HG02642 (cell line): ENCODE data around the gene WFIKKN1.
"Not testable (repeated sequence)": the region's sequence is repeated elsewhere in the genome, so short reads cannot be mapped to it uniquely, and the experiment has no call there.

Source experiments
- ATAC-seq: cut with Tn5 transposase; IDR thresholded peaks from one replicate; pipeline ENCODE4 v1.9.1; 2021; ENCODE audit warnings: mild to moderate bottlenecking; ENCODE audit not compliant: unreplicated experiment, poor library complexity

WFIKKN1 gene

DNA sequence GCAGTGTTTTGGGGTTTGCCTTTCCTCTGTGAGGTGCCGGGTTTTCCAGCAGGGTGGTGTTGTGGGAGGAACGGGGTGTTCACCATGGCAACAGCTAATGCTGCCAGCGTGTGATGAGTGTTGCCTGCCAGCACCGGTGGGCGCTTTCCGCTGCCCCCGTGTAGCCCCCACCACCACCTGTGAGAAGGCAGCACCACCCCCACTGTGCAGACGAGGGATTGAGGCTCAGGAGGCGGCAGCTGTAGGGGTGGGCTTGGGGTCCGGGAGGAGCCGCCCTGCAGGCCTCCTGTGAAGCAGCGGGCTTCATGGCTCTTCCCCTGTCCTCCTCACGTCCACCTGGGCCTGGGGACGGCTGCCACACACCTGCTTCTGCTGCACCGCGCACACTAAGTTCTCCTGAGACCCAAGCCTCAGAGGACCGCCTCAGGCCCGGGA lies 35.7 kb upstream of the WFIKKN1 start:
- no peak for ATAC-seq

DNA sequence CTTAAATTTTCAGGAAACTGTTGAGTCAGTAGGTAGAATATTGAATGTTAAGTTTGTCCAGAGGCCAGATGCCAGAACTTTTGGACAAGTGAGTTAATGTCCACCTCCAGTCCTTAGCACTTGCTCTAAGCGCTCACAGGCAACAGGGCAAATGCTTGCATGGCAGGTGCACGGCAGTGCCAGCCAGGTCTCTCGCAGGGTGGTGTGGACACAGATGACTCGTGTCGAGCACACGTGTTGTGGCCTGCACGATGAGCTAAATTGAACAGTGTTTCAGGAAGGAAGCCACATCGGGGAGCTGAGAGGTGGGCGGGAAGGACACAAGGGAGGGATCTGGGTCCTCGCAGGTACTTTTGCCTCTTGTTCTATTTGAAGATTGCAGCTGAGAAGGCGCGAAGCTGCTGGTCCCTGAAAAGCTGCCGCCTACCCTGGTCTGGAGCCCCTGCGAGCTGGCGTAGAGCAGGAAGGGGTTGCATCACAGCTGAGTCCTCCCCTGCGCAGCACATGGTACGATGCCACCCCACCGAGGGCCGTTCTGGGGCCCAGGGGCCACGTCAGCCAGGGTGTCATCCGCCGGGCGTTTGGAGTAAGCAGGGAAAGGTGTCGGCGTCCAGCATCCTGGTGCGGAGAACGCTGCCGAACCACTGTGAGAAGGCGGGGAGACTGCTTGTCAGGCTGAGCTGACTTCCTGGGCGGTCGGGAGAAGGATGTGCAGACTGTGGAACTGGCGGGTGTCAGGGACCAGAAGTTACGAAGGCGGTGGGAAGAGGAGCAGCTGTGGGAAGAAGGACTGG lies 34.6 kb upstream of the WFIKKN1 start:
- no peak for ATAC-seq

DNA sequence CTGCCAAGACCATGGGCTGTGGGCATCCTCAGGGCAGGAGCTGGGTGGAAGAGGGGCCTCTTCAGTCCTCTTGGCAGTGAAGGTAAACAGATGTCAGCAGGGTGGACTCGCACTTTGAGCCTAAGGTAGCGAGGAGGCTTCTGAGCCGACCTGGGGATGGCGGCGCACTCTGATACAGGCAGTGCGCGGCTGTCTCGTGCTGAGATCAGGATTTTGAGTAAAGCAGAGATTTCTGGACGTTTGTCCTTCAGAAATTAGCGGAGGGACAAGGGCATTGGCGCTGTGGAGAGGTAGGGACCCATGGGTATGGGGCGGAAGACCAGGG lies 34.1 kb upstream of the WFIKKN1 start:
- ATAC-seq, result no peak

DNA sequence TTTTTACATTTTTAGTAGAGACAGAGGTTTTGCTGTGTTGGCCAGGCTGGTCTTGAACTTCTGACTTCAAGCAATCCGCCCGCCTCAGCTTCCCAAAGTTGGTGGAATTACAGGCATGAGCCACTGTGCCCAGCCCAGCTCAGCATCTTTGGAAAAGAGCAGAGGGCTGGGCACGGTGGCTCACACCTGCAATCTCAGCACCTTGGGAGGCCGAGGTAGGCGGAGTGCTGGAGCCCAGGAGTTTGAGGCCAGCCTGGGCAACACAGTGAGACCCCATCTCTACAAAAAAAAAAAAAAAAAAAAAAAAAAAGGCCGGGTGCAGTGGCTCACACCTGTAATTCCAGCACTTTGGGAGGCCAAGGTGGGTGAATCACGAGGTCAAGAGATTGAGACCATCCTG lies 33.1 kb upstream of the WFIKKN1 start:
- not testable (repeated sequence) for ATAC-seq

DNA sequence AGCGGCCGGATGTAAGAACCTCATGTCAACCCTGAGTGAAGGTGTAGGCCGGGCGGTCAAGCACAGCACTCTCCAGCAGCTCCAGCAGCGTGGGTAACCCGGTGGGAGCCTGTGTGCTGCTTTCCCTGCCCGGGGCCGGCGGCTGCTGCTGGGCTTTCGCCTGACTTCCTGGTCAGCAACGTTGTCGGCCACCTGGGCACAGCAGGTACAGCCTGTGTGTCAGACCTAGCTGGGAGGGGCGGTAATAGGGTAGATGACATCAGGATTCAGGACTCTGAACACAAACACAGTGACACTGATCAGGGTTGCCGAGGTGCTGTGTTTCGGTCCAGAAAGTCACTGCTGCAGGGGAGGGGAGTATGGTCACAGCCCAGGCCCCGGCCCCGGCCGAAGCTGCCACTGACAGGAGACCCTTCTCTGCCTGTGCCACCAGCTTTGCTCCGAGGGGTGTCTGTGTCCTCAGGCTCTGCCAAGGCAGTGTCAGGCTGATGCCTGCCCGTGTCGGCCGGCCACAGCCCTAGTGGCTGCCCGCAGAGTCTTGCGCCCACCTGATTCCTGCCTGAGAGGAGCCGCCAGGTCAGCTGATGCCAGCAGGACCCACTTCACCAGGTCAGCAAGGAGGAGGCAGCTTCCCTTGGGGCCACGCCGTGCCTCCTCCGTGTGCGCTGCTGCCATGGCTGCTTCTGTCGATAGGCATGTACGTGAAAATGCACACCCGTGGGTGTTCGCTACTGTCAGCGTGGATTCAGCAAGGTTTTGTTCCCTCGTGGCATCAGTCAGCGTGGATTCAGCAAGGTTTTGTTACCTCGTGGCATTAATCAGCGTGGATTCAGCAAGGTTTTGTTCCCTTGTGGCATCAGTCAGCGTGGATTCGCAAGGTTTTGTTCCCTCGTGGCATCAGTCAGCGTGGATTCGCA lies 31.7 kb upstream of the WFIKKN1 start:
- ATAC-seq, result no peak

DNA sequence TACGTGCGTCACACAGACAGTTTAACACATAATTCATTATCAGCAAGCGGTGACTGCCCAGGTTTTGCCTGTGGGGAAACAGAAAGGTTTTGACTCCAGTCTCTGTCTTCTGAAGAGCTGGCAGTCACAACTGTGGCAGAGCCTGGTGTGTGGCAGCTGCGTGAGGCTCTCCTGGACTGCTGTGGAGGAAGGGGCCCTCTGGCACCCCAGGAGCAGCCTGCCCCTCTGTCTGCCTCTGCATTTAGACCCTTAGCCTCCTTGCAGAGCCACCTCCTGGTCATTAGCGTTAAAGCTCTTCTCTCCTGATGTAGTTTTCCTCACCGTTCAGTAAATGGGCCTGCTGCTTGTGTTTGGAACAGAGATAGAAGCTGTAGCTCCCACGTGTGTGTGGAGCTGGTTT lies 30.0 kb upstream of the WFIKKN1 start:
- ATAC-seq, result no peak

DNA sequence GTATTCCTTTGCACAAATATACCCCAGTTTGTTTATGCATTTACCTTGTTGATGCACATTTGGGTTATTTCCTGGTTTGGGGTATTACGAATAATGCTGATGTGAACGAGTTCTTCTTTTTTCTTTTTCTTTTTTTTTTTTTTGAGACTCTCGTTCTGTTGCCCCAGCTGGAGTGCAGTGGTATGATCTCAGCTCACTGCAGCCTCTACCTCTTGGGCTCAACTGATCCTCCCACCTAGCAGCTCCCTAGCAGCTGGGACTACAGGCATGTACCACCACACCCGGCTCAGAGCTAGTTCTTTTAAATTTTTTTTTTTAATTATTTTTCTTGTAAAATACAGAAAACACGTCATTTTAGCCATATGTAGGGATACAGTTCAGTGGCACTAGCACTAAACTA lies 26.9 kb upstream of the WFIKKN1 start:
- ATAC-seq, result no peak

DNA sequence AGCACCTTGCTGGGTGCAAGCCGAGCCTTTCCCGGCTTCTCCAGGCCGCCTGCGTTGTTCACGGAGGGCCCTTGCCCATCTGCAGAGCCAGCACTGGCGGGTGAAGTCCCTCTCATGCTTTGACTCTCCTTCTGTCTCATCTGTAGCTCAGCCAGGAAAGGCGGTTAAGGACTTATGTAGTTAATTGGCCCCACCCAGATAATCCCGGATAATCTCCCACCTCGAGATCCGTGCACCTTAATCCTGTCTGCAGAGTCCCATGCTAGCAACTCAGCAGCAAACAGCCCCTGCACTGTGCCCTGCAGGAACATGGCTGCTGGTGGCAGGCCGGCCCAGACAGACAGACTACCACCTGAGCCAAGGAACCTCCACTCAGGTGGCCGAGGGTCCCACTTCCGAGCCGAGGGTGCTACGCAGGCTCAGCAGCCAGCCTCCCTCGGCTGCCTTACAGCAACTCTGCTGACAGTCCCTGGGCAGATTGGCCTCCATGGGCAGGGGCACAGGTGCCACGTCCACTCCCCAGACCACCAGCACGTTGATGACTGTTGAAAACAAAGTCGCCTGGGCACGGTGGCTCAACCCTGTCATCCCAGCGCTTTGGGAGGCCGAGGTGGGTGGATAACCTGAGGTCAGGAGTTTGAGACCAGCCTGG lies 24.0 kb upstream of the WFIKKN1 start:
- no peak for ATAC-seq

DNA sequence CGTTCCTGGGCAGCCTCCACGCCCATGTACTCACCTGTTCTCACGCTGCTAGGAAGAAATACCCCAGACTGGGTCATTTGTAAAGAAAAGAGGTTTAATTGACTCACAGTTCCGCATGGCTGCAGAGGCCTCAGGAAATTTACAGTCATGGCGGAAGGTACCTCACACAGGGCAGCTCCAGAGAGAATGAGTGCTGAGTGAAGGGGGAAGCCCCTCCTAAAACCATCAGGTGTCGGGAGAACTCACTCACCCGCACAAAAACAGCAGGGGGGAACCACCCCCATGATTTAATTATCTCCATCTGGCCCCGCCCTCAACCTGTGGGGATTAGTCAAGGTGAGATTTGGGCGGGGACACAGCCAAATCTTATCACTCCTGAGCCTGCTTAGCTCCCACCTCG lies 22.8 kb upstream of the WFIKKN1 start:
- no peak for ATAC-seq

DNA sequence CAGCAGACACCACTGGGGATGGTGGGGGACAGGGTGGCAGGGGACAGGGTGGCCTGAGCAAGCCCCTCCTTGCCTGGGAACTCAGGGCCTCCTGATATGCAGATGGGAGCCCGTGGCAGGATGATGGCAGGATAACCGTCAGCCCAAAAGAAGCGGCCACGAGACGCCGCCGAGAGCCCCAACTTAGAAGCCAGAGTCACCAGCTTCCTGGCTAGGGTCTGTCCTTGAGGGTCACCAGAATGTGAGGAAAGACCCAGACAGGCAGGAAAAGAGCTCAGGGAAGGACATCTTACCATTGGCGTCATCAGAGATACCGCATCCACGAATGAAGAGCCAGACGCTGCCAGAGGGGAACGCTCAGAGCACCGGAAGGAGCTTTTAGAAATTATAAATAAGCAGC lies 21.5 kb upstream of the WFIKKN1 start:
- no peak for ATAC-seq

DNA sequence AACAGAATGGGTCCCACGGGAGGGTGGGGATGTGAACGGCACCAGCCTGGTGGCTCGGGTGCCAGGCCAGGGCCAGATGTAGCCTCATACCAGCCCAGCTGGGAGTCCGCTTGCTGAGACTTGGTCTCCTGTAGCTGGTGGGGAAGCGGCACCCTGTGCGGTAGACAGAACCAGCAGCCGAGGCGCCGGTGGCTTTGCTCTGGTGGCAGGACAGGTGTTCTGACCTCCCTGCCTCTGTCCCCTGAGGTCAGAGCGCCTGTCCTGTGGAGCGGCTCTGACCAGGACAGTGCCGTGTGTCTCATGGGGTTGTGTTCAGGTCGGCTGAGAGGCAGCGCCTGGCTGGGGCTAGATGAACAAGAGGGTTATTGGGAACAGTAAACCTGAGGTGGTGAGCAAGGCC lies 20.8 kb upstream of the WFIKKN1 start:
- no peak for ATAC-seq

DNA sequence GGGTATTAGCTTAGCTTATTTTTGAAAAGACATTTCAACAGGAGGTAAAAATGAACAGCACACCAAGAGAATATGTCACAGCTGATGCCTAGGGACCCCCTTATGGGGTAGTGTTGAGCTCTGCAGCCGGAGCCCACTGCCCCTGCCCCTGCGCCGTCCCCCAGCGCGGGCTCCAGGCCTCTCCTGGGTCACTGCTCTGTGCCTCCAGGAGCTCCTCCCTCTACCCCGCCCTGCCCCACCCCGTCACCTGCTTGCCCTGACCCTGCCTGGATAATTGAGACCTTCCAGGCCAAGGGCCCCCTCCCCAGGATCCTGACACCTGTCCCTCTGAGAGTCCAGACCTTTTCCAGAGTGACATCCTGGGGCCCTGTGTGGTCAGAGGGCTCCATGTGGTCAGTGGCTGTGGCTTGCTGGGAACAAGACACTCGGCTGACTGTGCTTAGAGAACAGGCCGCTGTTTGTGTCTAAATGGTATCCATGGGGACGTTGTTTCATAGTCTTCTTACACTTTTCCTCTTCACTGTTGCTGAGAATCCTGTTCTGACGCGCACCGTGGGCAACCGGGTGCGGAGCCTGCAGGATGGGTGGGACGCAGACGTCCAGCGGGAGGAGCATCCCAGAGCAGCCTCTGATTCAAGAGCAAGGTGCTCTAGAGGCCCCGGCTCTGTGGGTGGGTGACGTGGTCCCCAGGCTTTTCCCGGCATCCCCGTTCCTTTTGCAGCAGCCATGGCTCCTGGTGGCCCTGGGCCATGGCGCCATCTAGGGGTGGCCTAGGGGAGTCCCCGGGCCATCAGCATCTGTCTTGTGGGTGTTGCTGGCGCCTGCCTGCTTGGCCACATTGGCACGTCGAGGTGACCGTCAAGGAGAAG lies 20.0 kb upstream of the WFIKKN1 start:
- ATAC-seq, result no peak

DNA sequence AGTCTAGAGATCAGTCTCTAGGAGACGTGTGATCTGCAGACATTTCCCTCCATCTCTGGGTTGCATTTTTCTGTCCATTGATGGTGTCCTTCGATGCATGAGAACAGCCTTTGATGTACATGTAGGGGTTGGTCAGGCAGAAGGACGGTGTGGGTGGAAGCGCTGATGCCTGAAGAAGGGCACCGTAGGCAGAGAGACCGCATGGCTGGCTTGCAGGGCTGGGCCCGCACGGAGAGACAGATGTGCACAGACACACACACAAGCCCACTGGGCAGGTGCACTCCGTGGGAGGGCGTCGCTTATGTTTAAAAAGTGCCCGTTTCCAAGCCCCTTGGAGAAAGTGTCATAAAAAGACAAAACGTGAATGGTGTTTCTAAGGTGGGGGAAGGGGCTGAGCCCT lies 15.7 kb upstream of the WFIKKN1 start:
- ATAC-seq, result no peak

DNA sequence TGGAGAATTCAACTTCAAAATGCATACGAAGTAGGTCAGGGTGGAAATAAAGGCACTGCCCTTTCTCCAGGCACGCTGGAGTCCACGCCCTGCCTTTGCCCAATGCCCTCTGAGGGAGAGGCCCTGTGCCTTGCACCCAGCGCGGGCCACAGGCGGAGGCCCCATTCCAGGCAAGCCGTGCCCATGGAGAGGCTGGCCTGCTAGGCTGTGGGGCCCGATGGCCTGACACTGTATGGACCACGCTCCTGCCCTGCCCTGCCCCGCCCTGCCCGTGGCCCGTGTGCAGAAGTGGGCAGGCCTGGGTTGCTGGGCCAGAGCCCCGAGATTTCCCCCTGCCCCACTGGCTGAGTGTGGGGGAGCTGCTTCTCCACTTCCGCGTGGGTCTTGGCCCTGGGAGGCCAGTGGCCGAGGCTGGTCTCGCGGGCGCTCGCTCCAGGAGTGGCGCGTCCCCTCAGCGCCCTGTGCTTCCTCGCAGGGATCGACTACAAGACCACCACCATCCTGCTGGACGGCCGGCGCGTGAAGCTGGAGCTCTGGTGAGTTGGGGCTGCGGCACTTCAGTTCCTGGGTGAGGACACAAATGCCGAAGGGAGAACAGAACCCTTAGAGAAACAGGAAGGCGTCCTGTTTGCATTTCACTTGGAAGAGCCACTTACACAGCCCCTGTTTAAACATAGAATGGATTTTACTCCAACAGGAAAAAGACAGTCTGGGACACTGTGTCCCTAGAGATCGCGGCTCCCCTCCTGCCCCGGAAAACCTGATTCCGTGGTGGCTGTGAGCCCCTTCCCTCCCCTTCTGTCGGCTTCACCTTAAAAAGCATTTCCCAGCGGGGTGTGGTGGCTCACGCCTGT lies 13.8 kb upstream of the WFIKKN1 start:
- no peak for ATAC-seq

DNA sequence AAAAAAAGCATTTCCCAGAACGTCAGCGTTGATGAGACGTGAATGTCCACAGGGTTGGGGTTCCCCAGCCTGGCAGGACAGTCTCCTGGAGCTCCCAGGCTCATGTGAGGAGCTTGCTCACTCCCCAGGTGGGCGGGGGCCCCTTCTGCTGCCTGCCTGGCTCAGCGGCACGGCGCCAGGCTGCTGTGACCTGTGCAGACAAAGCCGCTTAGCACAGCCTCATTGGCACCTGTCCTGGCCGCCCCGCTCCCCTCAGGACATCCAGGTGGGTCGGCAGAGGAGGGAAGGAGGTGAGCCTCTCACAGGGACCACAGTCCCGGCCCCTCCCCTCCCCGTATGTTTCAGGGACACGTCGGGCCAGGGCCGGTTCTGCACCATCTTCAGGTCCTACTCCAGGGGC lies 12.9 kb upstream of the WFIKKN1 start:
- ATAC-seq, result no peak

DNA sequence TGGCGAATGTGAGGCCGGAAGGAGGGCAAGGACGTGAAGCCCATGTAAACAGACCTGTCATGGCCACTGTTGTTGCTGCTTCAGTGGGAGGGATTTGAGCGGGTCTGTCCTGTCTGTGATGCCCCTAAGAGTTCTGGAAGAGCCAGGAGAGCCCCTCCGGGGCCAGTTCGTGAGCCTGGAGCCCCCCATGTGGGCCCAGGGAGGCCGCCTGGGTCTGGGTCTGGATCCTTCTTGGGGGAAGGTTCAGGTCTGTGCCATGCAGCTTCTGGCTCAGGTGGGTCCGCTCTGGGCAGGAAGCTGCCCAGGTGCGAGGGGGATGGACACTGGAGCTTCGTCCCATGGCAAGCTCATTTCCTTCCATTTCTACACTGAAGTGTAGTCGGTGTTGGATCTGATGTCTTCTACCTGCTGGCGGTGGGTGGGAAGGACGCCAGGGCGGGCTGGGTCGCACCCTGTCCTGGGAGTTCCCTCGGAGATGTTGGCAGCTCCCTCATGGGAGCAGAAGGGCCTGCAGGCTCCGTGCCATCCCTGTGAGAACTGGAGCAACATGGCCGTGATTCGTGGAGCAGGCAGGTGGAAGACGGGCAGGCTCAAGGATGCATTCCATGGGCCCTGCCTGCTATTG lies 11.2 kb upstream of the WFIKKN1 start:
- ATAC-seq, result no peak

DNA sequence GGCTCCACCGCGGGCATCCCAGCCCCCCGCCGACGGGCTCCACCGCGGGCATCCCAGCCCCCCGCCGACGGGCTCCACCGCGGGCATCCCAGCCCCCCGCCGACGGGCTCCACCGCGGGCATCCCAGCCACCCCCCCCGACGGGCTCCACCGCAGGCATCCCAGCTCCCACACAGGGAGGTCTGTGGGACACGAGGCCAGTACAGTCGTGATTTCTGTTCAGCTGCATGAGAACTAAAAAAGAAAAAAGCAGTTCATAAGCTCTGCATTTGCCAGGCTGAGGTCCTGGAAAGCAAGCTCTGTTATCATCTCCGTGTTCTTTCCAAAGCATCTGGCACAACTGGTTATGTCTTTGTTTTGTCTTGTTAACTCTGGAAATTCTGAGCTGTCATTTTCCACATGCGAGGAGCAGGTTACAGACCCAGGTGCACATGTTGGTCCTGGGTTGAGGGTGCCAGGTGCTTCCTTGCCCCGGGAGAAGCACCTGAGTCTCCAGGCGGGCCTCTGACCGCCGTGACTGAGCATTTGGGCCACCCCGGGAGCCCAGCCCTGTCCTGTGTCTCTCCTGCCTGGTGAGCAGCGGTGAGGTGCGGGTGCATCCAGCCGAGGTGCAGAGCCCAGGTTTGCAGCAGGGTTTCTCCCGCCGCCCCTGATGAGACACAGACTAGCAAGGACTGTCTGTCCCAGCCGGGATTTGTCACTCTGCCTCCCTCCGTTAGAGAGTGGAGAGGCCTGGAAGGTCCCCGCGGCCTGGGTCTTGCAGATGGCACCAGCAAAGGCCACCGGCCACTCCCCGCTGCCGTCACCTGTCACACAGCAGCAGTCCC lies 9.9 kb upstream of the WFIKKN1 start:
- ATAC-seq, result no peak

DNA sequence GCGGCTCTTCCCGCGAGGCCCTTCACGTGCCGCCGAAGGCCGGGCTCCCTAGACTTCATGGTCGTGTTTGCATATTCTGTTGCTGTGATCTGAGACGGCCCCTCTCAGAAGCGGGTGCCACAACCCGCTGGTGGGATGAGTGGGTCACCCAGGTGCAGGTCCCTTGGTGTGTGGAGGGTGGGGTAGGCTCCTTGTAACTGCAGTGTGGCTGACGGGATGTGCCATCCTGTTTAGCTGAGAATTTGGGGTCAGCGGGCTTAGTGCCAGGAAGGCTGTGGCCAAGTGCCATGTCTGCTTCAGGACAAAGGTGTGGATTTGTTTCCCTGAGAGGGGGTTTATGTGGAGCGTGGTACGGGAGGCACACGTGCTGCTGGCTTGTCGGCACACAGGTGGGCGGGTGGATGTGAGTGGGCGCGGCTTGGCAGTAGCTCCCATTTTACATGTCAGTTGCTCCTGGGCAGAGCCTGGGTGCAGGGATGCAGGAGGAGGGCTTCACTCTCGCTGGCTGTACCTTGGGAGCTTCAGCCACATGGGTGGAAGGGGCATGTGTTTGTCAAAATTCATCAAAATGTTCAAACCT lies 9.2 kb upstream of the WFIKKN1 start:
- no peak for ATAC-seq
